ENCODE results near the gene FSIP2. TPM values are rescaled to one million over a fixed set of nuclear protein-coding genes. Genes with fewer than 3 reads are reported as not detected.

Gene FSIP2
- total and polyA plus RNA-seq, 2 donors from 2014 or later, result 0.22 to 1.2 TPM

- Histone ChIP-seq H3K27ac (ENCODE audit: low read depth in 2 of 2, low read length in 2 of 2) (no peak overlapping the region), H3K36me3 (ENCODE audit: control insufficient read depth in 2 of 3, insufficient read depth in 3 of 3, low read length in 3 of 3) (no peaks in the 10 kb centered on the region), H3K4me3 (ENCODE audit: low read length in 3 of 3) (no peak overlapping the region), H3K9ac (ENCODE audit: low read length in 3 of 3) (no peak overlapping the region), H3K4me1 (ENCODE audit: control insufficient read depth in 2 of 3, insufficient read depth in 2 of 3, low read depth in 1 of 3, low read length in 3 of 3) (no peaks in the 10 kb centered on the region), H3K27me3 (ENCODE audit: control insufficient read depth, insufficient read depth, low read length) (no peaks in the 10 kb centered on the region), H3K9me3 (ENCODE audit: control insufficient read depth in 2 of 3, insufficient read depth in 1 of 3, low read length in 3 of 3) (no peaks in the 10 kb centered on the region)
- FAIRE-seq (no peak), DNase-seq (no peak)
- intact Hi-C loops (cut with DNase I), result no loop called here
- TF ChIP-seq, protein P1, sequence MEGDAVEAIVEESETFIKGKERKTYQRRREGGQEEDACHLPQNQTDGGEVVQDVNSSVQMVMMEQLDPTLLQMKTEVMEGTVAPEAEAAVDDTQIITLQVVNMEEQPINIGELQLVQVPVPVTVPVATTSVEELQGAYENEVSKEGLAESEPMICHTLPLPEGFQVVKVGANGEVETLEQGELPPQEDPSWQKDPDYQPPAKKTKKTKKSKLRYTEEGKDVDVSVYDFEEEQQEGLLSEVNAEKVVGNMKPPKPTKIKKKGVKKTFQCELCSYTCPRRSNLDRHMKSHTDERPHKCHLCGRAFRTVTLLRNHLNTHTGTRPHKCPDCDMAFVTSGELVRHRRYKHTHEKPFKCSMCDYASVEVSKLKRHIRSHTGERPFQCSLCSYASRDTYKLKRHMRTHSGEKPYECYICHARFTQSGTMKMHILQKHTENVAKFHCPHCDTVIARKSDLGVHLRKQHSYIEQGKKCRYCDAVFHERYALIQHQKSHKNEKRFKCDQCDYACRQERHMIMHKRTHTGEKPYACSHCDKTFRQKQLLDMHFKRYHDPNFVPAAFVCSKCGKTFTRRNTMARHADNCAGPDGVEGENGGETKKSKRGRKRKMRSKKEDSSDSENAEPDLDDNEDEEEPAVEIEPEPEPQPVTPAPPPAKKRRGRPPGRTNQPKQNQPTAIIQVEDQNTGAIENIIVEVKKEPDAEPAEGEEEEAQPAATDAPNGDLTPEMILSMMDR (IDR thresholded peaks at IDR 0.05; ENCODE audit: borderline replicate concordance, extremely low read depth, insufficient read depth), result no peak
Observed at GRCh38 chr2:185793532-185794345, 55.1 kb downstream of the FSIP2 start.

- no peak overlapping the region for H3K27ac ChIP-seq (ENCODE audit: low read depth in 2 of 2, low read length in 2 of 2)
- DNase-seq (no peak), FAIRE-seq (no peak)
- intact Hi-C loops (cut with DNase I), result no loop called here
- H3K27me3 ChIP-seq (ENCODE audit: control insufficient read depth, insufficient read depth, low read length), result no peaks in the 10 kb centered on the region
- H3K9ac ChIP-seq (ENCODE audit: low read length in 3 of 3), result no peak overlapping the region
- no peaks in the 10 kb centered on the region for H3K9me3 ChIP-seq (ENCODE audit: control insufficient read depth in 2 of 3, insufficient read depth in 1 of 3, low read length in 3 of 3)
- no peak overlapping the region for H3K4me3 ChIP-seq (ENCODE audit: low read length in 3 of 3)
- H3K4me1 ChIP-seq (ENCODE audit: control insufficient read depth in 2 of 3, insufficient read depth in 2 of 3, low read depth in 1 of 3, low read length in 3 of 3), result no peaks in the 10 kb centered on the region
- TF ChIP-seq, protein P1 (IDR thresholded peaks at IDR 0.05; ENCODE audit: borderline replicate concordance, extremely low read depth, insufficient read depth), result no peak
- no peaks in the 10 kb centered on the region for H3K36me3 ChIP-seq (ENCODE audit: control insufficient read depth in 2 of 3, insufficient read depth in 3 of 3, low read length in 3 of 3)
Observed at GRCh38 chr2:185796758-185797157, 58.2 kb downstream of the FSIP2 start.

DNA sequence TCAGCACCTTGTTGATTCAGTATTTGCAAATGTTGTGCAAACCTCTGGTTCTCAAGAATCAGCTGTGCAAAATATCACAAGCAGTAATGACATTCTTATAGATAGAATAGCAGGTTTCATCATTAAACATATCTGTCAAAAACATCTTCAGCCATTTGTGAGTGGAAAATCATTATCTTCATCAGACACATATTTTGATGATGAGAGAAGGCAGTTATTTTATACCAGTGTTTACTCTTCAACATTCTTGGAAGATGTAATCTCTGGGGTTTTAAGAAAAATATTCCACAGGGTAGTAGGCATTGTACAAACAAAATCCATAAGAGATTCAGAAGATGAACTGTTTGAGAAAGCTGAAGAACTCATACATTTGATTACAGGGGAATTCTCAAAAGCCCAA, 64.3 kb downstream of the FSIP2 start:
- H3K4me1 ChIP-seq (ENCODE audit: control insufficient read depth in 2 of 3, insufficient read depth in 2 of 3, low read depth in 1 of 3, low read length in 3 of 3), result no peaks in the 10 kb centered on the region
- H3K9me3 ChIP-seq (ENCODE audit: control insufficient read depth in 2 of 3, insufficient read depth in 1 of 3, low read length in 3 of 3), result no peaks in the 10 kb centered on the region
- TF ChIP-seq, protein P1 (IDR thresholded peaks at IDR 0.05; ENCODE audit: borderline replicate concordance, extremely low read depth, insufficient read depth), result no peak
- H3K4me3 ChIP-seq (ENCODE audit: low read length in 3 of 3), result no peak overlapping the region
- no peak overlapping the region for H3K9ac ChIP-seq (ENCODE audit: low read length in 3 of 3)
- no peak overlapping the region for H3K27ac ChIP-seq (ENCODE audit: low read depth in 2 of 2, low read length in 2 of 2)
- intact Hi-C loops (cut with DNase I), result no loop called here
- FAIRE-seq (no peak), DNase-seq (no peak)
- H3K36me3 ChIP-seq (ENCODE audit: control insufficient read depth in 2 of 3, insufficient read depth in 3 of 3, low read length in 3 of 3), result no peaks in the 10 kb centered on the region
- H3K27me3 ChIP-seq (ENCODE audit: control insufficient read depth, insufficient read depth, low read length), result no peaks in the 10 kb centered on the region

Measured in kidney (tissue), 14 donors.